Liver (tissue), 9 donors: ENCODE results near the gene CDH18. TPM values are rescaled to one million over a fixed set of nuclear protein-coding genes. Genes with fewer than 3 reads are reported as not detected.

Experiments used
- DNase-seq: peaks from one replicate; pipeline ENCODE4 v3.0.0-alpha.2; 2017; ENCODE audit warnings: low spot score
- H3K27ac ChIP-seq, 2 donors: one replicate each; pipeline ENCODE4 v1.7.0; 2013; ENCODE audit warnings: inconsistent platforms in 2 of 2, low read length in 2 of 2, control low read depth in 1 of 2, low read depth in 1 of 2, mild to moderate bottlenecking in 1 of 2
- H3K27me3 ChIP-seq, 4 donors: one replicate each; pipeline versions ENCODE4 v1.6.1 to v1.7.0; 2013; ENCODE audit warnings: low read length in 3 of 4, inconsistent platforms in 1 of 4, mild to moderate bottlenecking in 1 of 4, moderate library complexity in 1 of 4; ENCODE audit not compliant: control insufficient read depth in 4 of 4, insufficient read depth in 4 of 4
- H3K36me3 ChIP-seq, 4 donors: one replicate each; pipeline versions ENCODE4 v1.6.1 to v1.7.0; 2013; ENCODE audit warnings: low read length in 3 of 4, mild to moderate bottlenecking in 3 of 4, low read depth in 1 of 4, moderate library complexity in 1 of 4; ENCODE audit not compliant: control insufficient read depth in 4 of 4, insufficient read depth in 3 of 4
- H3K4me1 ChIP-seq, 4 donors: one replicate each; pipeline versions ENCODE4 v1.6.1 to v1.7.0; 2013; ENCODE audit warnings: low read length in 3 of 4, mild to moderate bottlenecking in 3 of 4, moderate library complexity in 1 of 4; ENCODE audit not compliant: control insufficient read depth in 4 of 4, insufficient read depth in 4 of 4
- H3K4me3 ChIP-seq, 3 donors: one replicate each; pipeline versions ENCODE4 v1.6.1 to v1.7.0; 2013; ENCODE audit warnings: low read length in 3 of 3, control low read depth in 1 of 3, low read depth in 1 of 3, mild to moderate bottlenecking in 1 of 3
- H3K9ac ChIP-seq, 2 donors: one replicate each; pipeline ENCODE4 v1.7.0; 2013; ENCODE audit warnings: low read length in 2 of 2, mild to moderate bottlenecking in 2 of 2, moderate library complexity in 2 of 2, control low read depth in 1 of 2, low read depth in 1 of 2
- H3K9me3 ChIP-seq, 4 donors: one replicate each; pipeline versions ENCODE4 v1.6.1 to v1.7.0; 2013; ENCODE audit warnings: low read length in 3 of 4; ENCODE audit not compliant: control insufficient read depth in 4 of 4
- EGR1 ChIP-seq, 2 donors: IDR thresholded peaks; 2 replicates each; pipeline ENCODE4 v1.6.1; 2016 to 2018; ENCODE audit warnings: antibody characterized with exemption in 2 of 2, low read depth in 2 of 2
- FOXA1 ChIP-seq: IDR thresholded peaks from 2 replicates; pipeline ENCODE4 v1.6.1; 2016; ENCODE audit warnings: antibody characterized with exemption
- FOXA2 ChIP-seq: IDR thresholded peaks from 2 replicates; pipeline ENCODE4 v1.6.1; 2016; ENCODE audit warnings: antibody characterized with exemption
- GABPA ChIP-seq, 2 donors: IDR thresholded peaks in 1 of 2; conservative IDR thresholded peaks in 1 of 2; 2 replicates each; pipeline ENCODE4 v1.6.1; 2016; ENCODE audit warnings: antibody characterized with exemption in 2 of 2, mild to moderate bottlenecking in 1 of 2, moderate library complexity in 1 of 2
- HNF4A ChIP-seq, 2 donors: conservative IDR thresholded peaks; 2 replicates each; pipeline ENCODE4 v1.6.1; 2016; ENCODE audit warnings: antibody characterized with exemption in 2 of 2, mild to moderate bottlenecking in 2 of 2
- HNF4G ChIP-seq: IDR thresholded peaks from 2 replicates; pipeline ENCODE4 v1.6.1; 2016; ENCODE audit warnings: antibody characterized with exemption
- JUND ChIP-seq, 2 donors: IDR thresholded peaks; 2 replicates each; pipeline ENCODE4 v1.6.1; 2016; ENCODE audit warnings: antibody characterized with exemption in 2 of 2
- NR2F2 ChIP-seq: IDR thresholded peaks from 2 replicates; pipeline ENCODE4 v1.6.1; 2016; ENCODE audit warnings: antibody characterized with exemption
- RAD21 ChIP-seq, 2 donors: IDR thresholded peaks; 2 replicates each; pipeline ENCODE4 v1.6.1; 2016; ENCODE audit warnings: antibody characterized with exemption in 2 of 2, mild to moderate bottlenecking in 2 of 2
- RXRA ChIP-seq, 2 donors: IDR thresholded peaks; 2 replicates each; pipeline ENCODE4 v1.6.1; 2017 to 2018; ENCODE audit warnings: antibody characterized with exemption in 2 of 2, mild to moderate bottlenecking in 1 of 2
- SP1 ChIP-seq: IDR thresholded peaks from 2 replicates; pipeline ENCODE4 v1.6.1; 2018; ENCODE audit warnings: antibody characterized with exemption, mild to moderate bottlenecking
- TAF1 ChIP-seq: conservative IDR thresholded peaks from 2 replicates; pipeline ENCODE4 v1.6.1; 2016; ENCODE audit warnings: antibody characterized with exemption, mild to moderate bottlenecking
- YY1 ChIP-seq: IDR thresholded peaks from 2 replicates; pipeline ENCODE4 v1.6.1; 2016; ENCODE audit warnings: antibody characterized with exemption, mild to moderate bottlenecking
- WGBS: extraction: QIAGEN DNeasy Blood & Tissue Kit; methylation state at CpG from one replicate; pipeline ENCODE4 v1.1.7; 2013; 5-methylcytosine and 5-hydroxymethylcytosine counted together
- polyA plus RNA-seq, 2 donors: library from polyadenylated mRNA; stranded (reverse) in 1 of 2; unstranded in 1 of 2; fragments of 200-250 nt in 1 of 2; fragments of >200 nt in 1 of 2; fragmentation: Nextera tagmentation in 1 of 2; extraction: Ambion mirVana in 1 of 2; gene quantifications; one replicate each; pipeline versions ENCODE4 v1.2.1 to v1.2.3, GENCODE V29; 2013 to 2015
- total RNA-seq, 2 donors: library from RNA; depleted of rRNA; stranded (reverse); fragments of >200 nt; gene quantifications; one replicate each; pipeline ENCODE4 v1.2.3, GENCODE V29; 2014
- TF ChIP-seq, protein P1 (sequence below): IDR thresholded peaks from 2 replicates; pipeline ENCODE4 v1.6.1; 2016; ENCODE audit warnings: antibody characterized with exemption, mild to moderate bottlenecking
- TF ChIP-seq, protein P2 (sequence below): IDR thresholded peaks from 2 replicates; pipeline ENCODE4 v1.6.1; 2016; ENCODE audit warnings: antibody characterized with exemption
- TF ChIP-seq, protein P3 (sequence below): IDR thresholded peaks from 2 replicates; pipeline ENCODE4 v1.6.1; 2016; ENCODE audit warnings: antibody characterized with exemption
- TF ChIP-seq, protein P4 (sequence below): fragments of 150-350 bp; IDR thresholded peaks from 2 replicates; pipeline ENCODE4 v1.5.1; 2017; ENCODE audit warnings: improper control_type of control experiment, low read depth, low read length; ENCODE audit not compliant: missing input control
- TF ChIP-seq, protein P5 (sequence below): IDR thresholded peaks from 2 replicates; pipeline ENCODE4 v1.6.1; 2016; ENCODE audit warnings: antibody characterized with exemption
- donor health status: healthy.
- donor health status: healthy.
- donor health status: healthy.
- donor health status: healthy.
- donor health status: healthy.

Gene CDH18
- total and polyA plus RNA-seq, 4 donors: 0.19 TPM; not detected in 3

GRCh38 chr5:19719109-19719508 lies 268.9 kb downstream of the CDH18 start:
- no peaks in the 10 kb centered on the region for H3K27me3 ChIP-seq
- no peak overlapping the region for H3K9ac ChIP-seq
- no peak for DNase-seq
- H3K4me1 ChIP-seq: no peaks in the 10 kb centered on the region
- no peaks in the 10 kb centered on the region for H3K9me3 ChIP-seq
- H3K36me3 ChIP-seq: no peaks in the 10 kb centered on the region
- H3K4me3 ChIP-seq: no peak overlapping the region
- WGBS: 54% methylated on average over 3 of the region's 3 CpGs
- no peak for TF ChIP-seq FOXA2
- TF ChIP-seq NR2F2: no peak
- no peak for TF ChIP-seq GABPA (IDR thresholded peaks at IDR 0.05 in 1 of 2, conservative IDR thresholded peaks at IDR 0.05 in 1 of 2)
- TF ChIP-seq, protein P1, sequence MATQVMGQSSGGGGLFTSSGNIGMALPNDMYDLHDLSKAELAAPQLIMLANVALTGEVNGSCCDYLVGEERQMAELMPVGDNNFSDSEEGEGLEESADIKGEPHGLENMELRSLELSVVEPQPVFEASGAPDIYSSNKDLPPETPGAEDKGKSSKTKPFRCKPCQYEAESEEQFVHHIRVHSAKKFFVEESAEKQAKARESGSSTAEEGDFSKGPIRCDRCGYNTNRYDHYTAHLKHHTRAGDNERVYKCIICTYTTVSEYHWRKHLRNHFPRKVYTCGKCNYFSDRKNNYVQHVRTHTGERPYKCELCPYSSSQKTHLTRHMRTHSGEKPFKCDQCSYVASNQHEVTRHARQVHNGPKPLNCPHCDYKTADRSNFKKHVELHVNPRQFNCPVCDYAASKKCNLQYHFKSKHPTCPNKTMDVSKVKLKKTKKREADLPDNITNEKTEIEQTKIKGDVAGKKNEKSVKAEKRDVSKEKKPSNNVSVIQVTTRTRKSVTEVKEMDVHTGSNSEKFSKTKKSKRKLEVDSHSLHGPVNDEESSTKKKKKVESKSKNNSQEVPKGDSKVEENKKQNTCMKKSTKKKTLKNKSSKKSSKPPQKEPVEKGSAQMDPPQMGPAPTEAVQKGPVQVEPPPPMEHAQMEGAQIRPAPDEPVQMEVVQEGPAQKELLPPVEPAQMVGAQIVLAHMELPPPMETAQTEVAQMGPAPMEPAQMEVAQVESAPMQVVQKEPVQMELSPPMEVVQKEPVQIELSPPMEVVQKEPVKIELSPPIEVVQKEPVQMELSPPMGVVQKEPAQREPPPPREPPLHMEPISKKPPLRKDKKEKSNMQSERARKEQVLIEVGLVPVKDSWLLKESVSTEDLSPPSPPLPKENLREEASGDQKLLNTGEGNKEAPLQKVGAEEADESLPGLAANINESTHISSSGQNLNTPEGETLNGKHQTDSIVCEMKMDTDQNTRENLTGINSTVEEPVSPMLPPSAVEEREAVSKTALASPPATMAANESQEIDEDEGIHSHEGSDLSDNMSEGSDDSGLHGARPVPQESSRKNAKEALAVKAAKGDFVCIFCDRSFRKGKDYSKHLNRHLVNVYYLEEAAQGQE: no peak
- TF ChIP-seq SP1: no peak
- no peak for TF ChIP-seq EGR1 (IDR thresholded peaks at IDR 0.05; ENCODE audit: low read depth in 2 of 2)
- TF ChIP-seq, protein P2, sequence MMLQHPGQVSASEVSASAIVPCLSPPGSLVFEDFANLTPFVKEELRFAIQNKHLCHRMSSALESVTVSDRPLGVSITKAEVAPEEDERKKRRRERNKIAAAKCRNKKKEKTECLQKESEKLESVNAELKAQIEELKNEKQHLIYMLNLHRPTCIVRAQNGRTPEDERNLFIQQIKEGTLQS: no peak
- no peak for TF ChIP-seq RAD21 (IDR thresholded peaks at IDR 0.05)
- TF ChIP-seq, protein P3, sequence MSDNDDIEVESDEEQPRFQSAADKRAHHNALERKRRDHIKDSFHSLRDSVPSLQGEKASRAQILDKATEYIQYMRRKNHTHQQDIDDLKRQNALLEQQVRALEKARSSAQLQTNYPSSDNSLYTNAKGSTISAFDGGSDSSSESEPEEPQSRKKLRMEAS: no peak
- TF ChIP-seq TAF1: no peak
- TF ChIP-seq FOXA1: no peak
- TF ChIP-seq YY1: no peak
- no peak for TF ChIP-seq JUND (IDR thresholded peaks at IDR 0.05)
- TF ChIP-seq RXRA (IDR thresholded peaks at IDR 0.05): no peak
- TF ChIP-seq HNF4G: no peak
- TF ChIP-seq, protein P4, sequence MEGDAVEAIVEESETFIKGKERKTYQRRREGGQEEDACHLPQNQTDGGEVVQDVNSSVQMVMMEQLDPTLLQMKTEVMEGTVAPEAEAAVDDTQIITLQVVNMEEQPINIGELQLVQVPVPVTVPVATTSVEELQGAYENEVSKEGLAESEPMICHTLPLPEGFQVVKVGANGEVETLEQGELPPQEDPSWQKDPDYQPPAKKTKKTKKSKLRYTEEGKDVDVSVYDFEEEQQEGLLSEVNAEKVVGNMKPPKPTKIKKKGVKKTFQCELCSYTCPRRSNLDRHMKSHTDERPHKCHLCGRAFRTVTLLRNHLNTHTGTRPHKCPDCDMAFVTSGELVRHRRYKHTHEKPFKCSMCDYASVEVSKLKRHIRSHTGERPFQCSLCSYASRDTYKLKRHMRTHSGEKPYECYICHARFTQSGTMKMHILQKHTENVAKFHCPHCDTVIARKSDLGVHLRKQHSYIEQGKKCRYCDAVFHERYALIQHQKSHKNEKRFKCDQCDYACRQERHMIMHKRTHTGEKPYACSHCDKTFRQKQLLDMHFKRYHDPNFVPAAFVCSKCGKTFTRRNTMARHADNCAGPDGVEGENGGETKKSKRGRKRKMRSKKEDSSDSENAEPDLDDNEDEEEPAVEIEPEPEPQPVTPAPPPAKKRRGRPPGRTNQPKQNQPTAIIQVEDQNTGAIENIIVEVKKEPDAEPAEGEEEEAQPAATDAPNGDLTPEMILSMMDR: no peak
- TF ChIP-seq HNF4A (conservative IDR thresholded peaks at IDR 0.05): no peak
- TF ChIP-seq, protein P5, sequence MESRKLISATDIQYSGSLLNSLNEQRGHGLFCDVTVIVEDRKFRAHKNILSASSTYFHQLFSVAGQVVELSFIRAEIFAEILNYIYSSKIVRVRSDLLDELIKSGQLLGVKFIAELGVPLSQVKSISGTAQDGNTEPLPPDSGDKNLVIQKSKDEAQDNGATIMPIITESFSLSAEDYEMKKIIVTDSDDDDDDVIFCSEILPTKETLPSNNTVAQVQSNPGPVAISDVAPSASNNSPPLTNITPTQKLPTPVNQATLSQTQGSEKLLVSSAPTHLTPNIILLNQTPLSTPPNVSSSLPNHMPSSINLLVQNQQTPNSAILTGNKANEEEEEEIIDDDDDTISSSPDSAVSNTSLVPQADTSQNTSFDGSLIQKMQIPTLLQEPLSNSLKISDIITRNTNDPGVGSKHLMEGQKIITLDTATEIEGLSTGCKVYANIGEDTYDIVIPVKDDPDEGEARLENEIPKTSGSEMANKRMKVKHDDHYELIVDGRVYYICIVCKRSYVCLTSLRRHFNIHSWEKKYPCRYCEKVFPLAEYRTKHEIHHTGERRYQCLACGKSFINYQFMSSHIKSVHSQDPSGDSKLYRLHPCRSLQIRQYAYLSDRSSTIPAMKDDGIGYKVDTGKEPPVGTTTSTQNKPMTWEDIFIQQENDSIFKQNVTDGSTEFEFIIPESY: no peak
- no peak overlapping the region for H3K27ac ChIP-seq
